ENCODE data around the gene KRT76. TPM values are rescaled to one million over a fixed set of nuclear protein-coding genes. Genes with fewer than 3 reads are reported as not detected.

KRT76 gene
- total RNA-seq, 1 donor from 2014 or later, result not detected

- H3K27me3 ChIP-seq (ENCODE audit: control insufficient read depth, insufficient read depth, low read length), result no peaks in the 10 kb centered on the region
- H3K36me3 ChIP-seq (ENCODE audit: control insufficient read depth, insufficient read depth, low read length), result no peaks in the 10 kb centered on the region
- no peak for DNase-seq (ENCODE audit: low read depth)
- H3K4me3 ChIP-seq (ENCODE audit: low read depth, low read length), result no peak overlapping the region
- TF ChIP-seq CTCF (IDR thresholded peaks at IDR 0.05; ENCODE audit: insufficient read depth, low read length, poor library complexity, severe bottlenecking), result no peak
These were observed 52.8 kb downstream of the KRT76 start for GRCh38 chr12:52724384-52724783.

- Histone ChIP-seq H3K36me3 (ENCODE audit: control insufficient read depth, insufficient read depth, low read length) (no peaks in the 10 kb centered on the region), H3K4me3 (ENCODE audit: low read depth, low read length) (no peak overlapping the region), H3K27me3 (ENCODE audit: control insufficient read depth, insufficient read depth, low read length) (peaks cover under 1% of the 10 kb centered on the region)
- no peak for TF ChIP-seq CTCF (IDR thresholded peaks at IDR 0.05; ENCODE audit: insufficient read depth, low read length, poor library complexity, severe bottlenecking)
- DNase-seq (ENCODE audit: low read depth), result no peak
These were observed 54.5 kb downstream of the KRT76 start for GRCh38 chr12:52722680-52723079.

- no peak overlapping the region for H3K4me3 ChIP-seq (ENCODE audit: low read depth, low read length)
- no peak for DNase-seq (ENCODE audit: low read depth)
- peaks cover 3% of the 10 kb centered on the region for H3K27me3 ChIP-seq (ENCODE audit: control insufficient read depth, insufficient read depth, low read length)
- no peak for TF ChIP-seq CTCF (IDR thresholded peaks at IDR 0.05; ENCODE audit: insufficient read depth, low read length, poor library complexity, severe bottlenecking)
- H3K36me3 ChIP-seq (ENCODE audit: control insufficient read depth, insufficient read depth, low read length), result no peaks in the 10 kb centered on the region
These were observed 55.2 kb downstream of the KRT76 start for GRCh38 chr12:52721838-52722470.

GRCh38 chr12:52720365-52720886, 56.7 kb downstream of the KRT76 start:
- no peak for TF ChIP-seq CTCF (IDR thresholded peaks at IDR 0.05; ENCODE audit: insufficient read depth, low read length, poor library complexity, severe bottlenecking)
- peaks cover 9% of the 10 kb centered on the region for H3K27me3 ChIP-seq (ENCODE audit: control insufficient read depth, insufficient read depth, low read length)
- no peak for DNase-seq (ENCODE audit: low read depth)
- no peaks in the 10 kb centered on the region for H3K36me3 ChIP-seq (ENCODE audit: control insufficient read depth, insufficient read depth, low read length)
- no peak overlapping the region for H3K4me3 ChIP-seq (ENCODE audit: low read depth, low read length)

Other genes starting within 250 kb of the KRT76 start
- gene KRT71, start 224.2 kb downstream of the KRT76 start, total RNA-seq, result not detected in 2 replicates
- gene KRT74, start 203.5 kb downstream of the KRT76 start, total RNA-seq, result not detected in 2 replicates
- not detected in 2 replicates for gene KRT72, start 175.9 kb downstream of the KRT76 start, total RNA-seq
- gene KRT73, start 158.8 kb downstream of the KRT76 start, total RNA-seq, result not detected in 2 replicates
- not detected in 2 replicates for gene KRT2, start 125.1 kb downstream of the KRT76 start, total RNA-seq
- gene KRT1, start 96.9 kb downstream of the KRT76 start, total RNA-seq, result not detected in 2 replicates
- gene KRT77, start 73.8 kb downstream of the KRT76 start, total RNA-seq, result not detected in 2 replicates
- not detected in 2 replicates for gene KRT3, start 18.8 kb upstream of the KRT76 start, total RNA-seq
- gene KRT4, start 36.8 kb upstream of the KRT76 start, total RNA-seq, result not detected in 2 replicates
- not detected in 2 replicates for gene KRT79, start 57.0 kb upstream of the KRT76 start, total RNA-seq
- not detected in 2 replicates for gene KRT78, start 71.6 kb upstream of the KRT76 start, total RNA-seq
- gene KRT8, start 127.7 kb upstream of the KRT76 start, total RNA-seq, result 1,322 and 1,341 TPM in 2 replicates
- gene KRT18, start 171.8 kb upstream of the KRT76 start, total RNA-seq, result 1,751 and 1,904 TPM in 2 replicates
- 484 and 526 TPM in 2 replicates for gene EIF4B, start 229.1 kb upstream of the KRT76 start, total RNA-seq

Data from kidney epithelial cell (primary cell).